Cardiac muscle cell (in vitro differentiated cells and primary cell): Measurements from ENCODE around the gene NIPA2. TPM values are rescaled to one million over a fixed set of nuclear protein-coding genes. Genes with fewer than 3 reads are reported as not detected.

ENCODE experiments used
- DNase-seq, 2 donors: peaks; one replicate each; pipeline versions ENCODE4 v3.0.0 to v3.0.0-alpha.2; 2010 to 2017; ENCODE audit warnings: low read depth in 1 of 2, low spot score in 1 of 2
- H3K27ac ChIP-seq: fragments of 200-600 bp; sonication (generic); 2 replicates; pipeline ENCODE4 v1.5.1; 2016
- H3K27me3 ChIP-seq: fragments of 200-600 bp; sonication (generic); 2 replicates; pipeline ENCODE4 v1.6.0; 2016; ENCODE audit warnings: control low read depth
- H3K36me3 ChIP-seq: fragments of 200-600 bp; sonication (generic); 2 replicates; pipeline ENCODE4 v1.5.1; 2016; ENCODE audit warnings: control low read depth
- H3K4me1 ChIP-seq: fragments of 200-600 bp; sonication (generic); 2 replicates; pipeline ENCODE4 v1.8.1; 2017; ENCODE audit warnings: low read depth, mild to moderate bottlenecking, mixed run types
- H3K4me3 ChIP-seq: fragments of 200-600 bp; sonication (generic); 2 replicates; pipeline ENCODE4 v1.5.1; 2016; ENCODE audit warnings: mild to moderate bottlenecking
- H3K9me3 ChIP-seq: fragments of 200-600 bp; sonication (generic); 2 replicates; pipeline ENCODE4 v1.5.1; 2017; ENCODE audit warnings: low read depth, mild to moderate bottlenecking, control low read depth
- CTCF ChIP-seq: IDR thresholded peaks from 2 replicates; pipeline ENCODE4 v1.5.1; 2012; ENCODE audit warnings: low read depth, mild to moderate bottlenecking, low read length
- polyA plus RNA-seq: library from polyadenylated mRNA; unstranded; fragments of >200 nt; fragmentation: Nextera tagmentation; extraction: Ambion mirVana; gene quantifications from 2 replicates; pipeline ENCODE4 v1.2.1, GENCODE V29; 2016
- total RNA-seq: library from RNA; depleted of rRNA; stranded (reverse); fragments of >200 nt; gene quantifications from 2 replicates; pipeline ENCODE4 v1.2.3, GENCODE V29; 2016

The NIPA2 gene
- total and polyA plus RNA-seq, 2 experiments from 2014 or later = 58.0 to 80.7 TPM

GRCh38 chr15:22877117-22877516, 38.7 kb downstream of the NIPA2 start:
- H3K4me3 ChIP-seq = no peak overlapping the region
- no peak for DNase-seq
- peaks cover 25% of the 10 kb centered on the region for H3K36me3 ChIP-seq
- no peak for TF ChIP-seq CTCF
- H3K9me3 ChIP-seq = no peaks in the 10 kb centered on the region
- no peak overlapping the region for H3K27ac ChIP-seq
- H3K27me3 ChIP-seq = no peaks in the 10 kb centered on the region
- H3K4me1 ChIP-seq = no peaks in the 10 kb centered on the region

GRCh38 chr15:22877607-22878006, 39.1 kb downstream of the NIPA2 start:
- H3K27ac ChIP-seq = no peak overlapping the region
- DNase-seq = no peak
- no peaks in the 10 kb centered on the region for H3K4me1 ChIP-seq
- H3K4me3 ChIP-seq = no peak overlapping the region
- H3K9me3 ChIP-seq = no peaks in the 10 kb centered on the region
- no peaks in the 10 kb centered on the region for H3K27me3 ChIP-seq
- peaks cover 26% of the 10 kb centered on the region for H3K36me3 ChIP-seq
- TF ChIP-seq CTCF = no peak

DNA sequence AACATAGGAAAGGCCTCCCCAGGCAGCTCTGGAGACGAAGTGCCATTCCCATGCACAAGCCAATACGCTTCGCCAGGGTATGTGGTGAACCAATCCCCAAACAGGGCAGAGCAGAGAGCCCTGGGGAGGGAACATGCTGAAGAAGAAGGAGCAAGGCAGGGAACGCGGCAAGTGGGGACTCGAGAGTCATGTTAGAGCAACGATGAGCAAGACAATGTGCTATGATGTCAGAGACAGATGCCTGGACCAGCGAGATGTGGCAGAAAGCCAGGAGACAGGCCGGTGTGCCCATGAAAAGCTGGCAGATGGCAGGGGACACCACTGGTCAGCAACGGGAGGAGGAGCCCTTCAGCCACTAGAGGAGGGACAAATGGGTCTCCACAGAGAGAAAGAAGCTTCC, 39.6 kb downstream of the NIPA2 start:
- Histone ChIP-seq H3K4me3 (no peak overlapping the region), H3K27me3 (no peaks in the 10 kb centered on the region), H3K36me3 (peaks cover 21% of the 10 kb centered on the region), H3K27ac (no peak overlapping the region), H3K4me1 (no peaks in the 10 kb centered on the region), H3K9me3 (no peaks in the 10 kb centered on the region)
- no peak for TF ChIP-seq CTCF
- DNase-seq = no peak

- no peak overlapping the region for H3K4me3 ChIP-seq
- H3K27me3 ChIP-seq = no peaks in the 10 kb centered on the region
- TF ChIP-seq CTCF = no peak
- no peaks in the 10 kb centered on the region for H3K4me1 ChIP-seq
- no peaks in the 10 kb centered on the region for H3K9me3 ChIP-seq
- no peak overlapping the region for H3K27ac ChIP-seq
- H3K36me3 ChIP-seq = peaks cover 15% of the 10 kb centered on the region
- DNase-seq = no peak
Measured at GRCh38 chr15:22880068-22880980, 41.9 kb downstream of the NIPA2 start.

GRCh38 chr15:22880981-22881738, 42.7 kb downstream of the NIPA2 start:
- no peaks in the 10 kb centered on the region for H3K27me3 ChIP-seq
- no peak overlapping the region for H3K4me3 ChIP-seq
- H3K27ac ChIP-seq = no peak overlapping the region
- H3K4me1 ChIP-seq = no peaks in the 10 kb centered on the region
- no peak for DNase-seq
- H3K36me3 ChIP-seq = peaks cover 15% of the 10 kb centered on the region
- no peaks in the 10 kb centered on the region for H3K9me3 ChIP-seq
- no peak for TF ChIP-seq CTCF
